ACC112 (cell line): ENCODE data around the gene HIVEP3.

Source experiments
- H2AFZ ChIP-seq: fragments of 200-600 bp; sonication (generic); one replicate; pipeline ENCODE4 v1.6.0; 2017; ENCODE audit warnings: antibody characterized with exemption, low read length; ENCODE audit not compliant: unreplicated experiment
- H3K27ac ChIP-seq: fragments of 200-600 bp; sonication (generic); 2 replicates; pipeline ENCODE4 v1.5.1; 2014; ENCODE audit warnings: low read depth, mild to moderate bottlenecking, antibody characterized with exemption, low read length, moderate library complexity
- H3K27me3 ChIP-seq: fragments of 200-600 bp; sonication (generic); 2 replicates; pipeline ENCODE4 v1.6.1; 2014; ENCODE audit warnings: mild to moderate bottlenecking, antibody characterized with exemption, low read length, moderate library complexity, mixed read lengths; ENCODE audit not compliant: insufficient read depth
- H3K36me3 ChIP-seq: fragments of 200-600 bp; sonication (generic); 2 replicates; pipeline ENCODE4 v1.6.1; 2016; ENCODE audit warnings: mild to moderate bottlenecking, antibody characterized with exemption, low read length, moderate library complexity, mixed read lengths; ENCODE audit not compliant: insufficient read depth
- H3K4me1 ChIP-seq: fragments of 200-600 bp; sonication (generic); one replicate; pipeline ENCODE4 v1.6.1; 2016; ENCODE audit warnings: low read length, mixed read lengths; ENCODE audit not compliant: insufficient read depth, unreplicated experiment, control insufficient read depth
- H3K4me3 ChIP-seq: fragments of 200-600 bp; sonication (generic); 2 replicates; pipeline ENCODE4 v1.5.1; 2014; ENCODE audit warnings: mild to moderate bottlenecking, low read depth, low read length
- H3K79me2 ChIP-seq: fragments of 200-600 bp; sonication (generic); one replicate; pipeline ENCODE4 v1.6.0; 2016; ENCODE audit warnings: low read length; ENCODE audit not compliant: control insufficient read depth, unreplicated experiment, insufficient read depth

The HIVEP3 gene

DNA sequence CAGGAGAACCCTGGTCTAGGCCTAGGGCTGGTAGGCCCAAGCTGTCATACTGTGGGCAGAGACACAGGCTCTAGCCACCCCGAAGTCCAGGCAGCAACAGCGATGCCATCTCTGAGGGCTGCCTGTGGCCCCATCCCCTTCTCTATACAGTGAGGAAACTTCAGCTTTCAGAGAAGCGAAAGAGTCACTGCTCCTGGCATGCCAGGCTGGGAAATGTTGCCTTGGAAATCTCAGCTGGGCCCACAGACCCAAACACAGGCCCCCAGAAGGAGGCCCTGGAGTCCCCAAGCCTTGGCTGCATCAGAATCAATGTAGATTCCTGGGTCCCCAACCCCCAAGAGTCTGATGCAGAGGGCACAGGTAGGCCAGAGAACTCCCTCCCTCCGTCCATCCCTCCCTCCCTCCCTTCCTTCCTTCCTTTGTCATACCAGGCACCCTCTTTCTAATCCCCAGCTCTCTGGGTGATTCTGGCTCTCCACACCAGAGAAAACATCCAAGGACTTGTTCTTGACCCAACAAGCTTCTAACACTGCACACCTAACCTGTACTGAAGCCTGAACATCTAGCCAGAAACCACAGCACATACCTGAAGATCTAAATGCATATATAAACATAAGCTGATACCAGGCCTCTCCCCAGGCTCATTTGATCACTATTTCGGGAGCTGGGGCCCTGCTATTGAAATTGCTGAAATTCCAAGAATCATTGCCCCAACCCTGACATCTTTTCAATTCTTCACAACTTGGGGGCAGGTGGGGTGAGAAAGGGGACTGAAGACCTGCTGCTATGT, 291.0 kb downstream of the HIVEP3 start:
- Histone ChIP-seq H3K27me3 (no peaks in the 10 kb centered on the region), H2AFZ (no peak overlapping the region), H3K79me2 (no peaks in the 10 kb centered on the region), H3K4me1 (peaks cover 43% of the 10 kb centered on the region), H3K36me3 (no peaks in the 10 kb centered on the region), H3K27ac (no peak overlapping the region), H3K4me3 (no peak overlapping the region)

DNA sequence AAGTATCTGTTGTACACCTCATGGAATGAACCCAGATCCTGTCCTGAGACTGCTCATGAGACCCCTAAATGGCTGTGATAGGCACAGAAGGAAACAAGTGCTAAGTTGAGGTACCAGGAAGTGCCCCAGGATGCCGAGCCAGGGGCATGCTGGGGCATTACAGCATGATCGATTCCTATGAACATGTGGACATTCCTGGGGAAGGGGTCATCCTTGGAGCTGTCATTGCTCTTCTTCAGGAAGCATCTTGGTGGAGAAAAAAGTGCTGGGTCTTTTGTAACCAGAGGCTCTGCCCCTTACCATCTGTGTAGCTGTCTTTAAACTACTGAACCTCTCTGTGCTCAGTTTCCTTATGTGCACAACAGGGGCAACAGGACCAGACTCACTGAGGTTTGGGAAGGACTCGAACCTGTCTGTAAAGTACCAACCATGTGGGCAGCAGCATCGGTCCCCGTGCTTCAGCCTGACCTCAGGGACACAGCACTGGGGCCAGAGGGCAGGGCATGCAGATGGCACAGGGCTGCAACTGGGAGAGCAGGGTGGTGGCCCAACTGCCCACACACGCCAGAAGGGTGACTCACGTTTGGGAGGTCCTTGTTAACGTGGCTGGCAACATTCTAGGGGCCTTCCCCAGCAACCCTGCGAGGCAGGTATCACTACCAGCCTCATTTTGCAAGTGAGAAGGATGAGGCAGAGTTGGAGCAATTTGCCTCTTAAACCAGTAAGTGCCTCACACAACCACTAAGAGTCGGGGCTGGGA, 291.9 kb downstream of the HIVEP3 start:
- Histone ChIP-seq H3K79me2 (no peaks in the 10 kb centered on the region), H3K4me3 (no peak overlapping the region), H3K27ac (no peak overlapping the region), H3K36me3 (no peaks in the 10 kb centered on the region), H3K27me3 (no peaks in the 10 kb centered on the region), H2AFZ (no peak overlapping the region), H3K4me1 (peaks cover 39% of the 10 kb centered on the region)

DNA sequence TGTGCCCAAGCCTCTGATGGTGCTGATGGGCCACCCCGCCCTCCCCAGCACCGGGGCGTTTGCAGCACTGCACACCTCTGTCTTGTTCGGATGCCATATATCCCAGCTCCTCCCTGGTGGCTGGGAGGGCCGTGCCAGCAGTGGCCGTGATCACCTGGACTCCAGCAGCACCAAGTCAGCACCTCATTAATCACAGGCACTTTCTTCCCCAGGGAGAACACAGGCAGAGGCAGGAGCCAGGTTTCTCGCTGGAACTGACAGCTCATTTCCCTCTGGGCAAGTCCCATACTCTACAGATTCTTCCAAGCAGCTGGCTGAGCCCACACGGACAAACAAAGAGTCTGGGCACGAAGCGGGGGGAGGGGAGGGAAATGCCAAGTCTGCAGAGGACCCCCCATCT, 292.6 kb downstream of the HIVEP3 start:
- Histone ChIP-seq H3K27ac (no peak overlapping the region), H3K79me2 (no peaks in the 10 kb centered on the region), H3K36me3 (no peaks in the 10 kb centered on the region), H2AFZ (no peak overlapping the region), H3K4me3 (no peak overlapping the region), H3K4me1 (peaks cover 33% of the 10 kb centered on the region), H3K27me3 (no peaks in the 10 kb centered on the region)

DNA sequence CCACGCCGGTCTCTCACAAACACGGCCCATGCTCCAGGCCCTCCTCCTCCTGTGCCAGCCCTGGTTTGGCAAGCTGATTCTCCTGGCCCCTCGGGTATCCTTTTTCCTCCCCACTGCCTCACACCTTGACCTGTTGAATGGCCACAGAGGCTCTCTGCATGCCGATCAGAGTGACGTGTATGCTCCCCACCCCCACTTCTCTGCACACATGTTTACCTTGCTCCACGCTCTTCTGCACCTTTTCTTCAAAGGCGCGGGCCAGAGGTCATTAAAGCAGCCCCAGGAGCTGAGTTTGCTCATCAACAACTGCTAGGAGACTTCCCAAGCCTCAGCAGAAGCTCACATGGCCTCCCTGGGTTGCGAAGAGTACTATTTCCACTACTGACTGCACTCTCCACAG, 295.0 kb downstream of the HIVEP3 start:
- Histone ChIP-seq H3K27me3 (no peaks in the 10 kb centered on the region), H3K36me3 (no peaks in the 10 kb centered on the region)

DNA sequence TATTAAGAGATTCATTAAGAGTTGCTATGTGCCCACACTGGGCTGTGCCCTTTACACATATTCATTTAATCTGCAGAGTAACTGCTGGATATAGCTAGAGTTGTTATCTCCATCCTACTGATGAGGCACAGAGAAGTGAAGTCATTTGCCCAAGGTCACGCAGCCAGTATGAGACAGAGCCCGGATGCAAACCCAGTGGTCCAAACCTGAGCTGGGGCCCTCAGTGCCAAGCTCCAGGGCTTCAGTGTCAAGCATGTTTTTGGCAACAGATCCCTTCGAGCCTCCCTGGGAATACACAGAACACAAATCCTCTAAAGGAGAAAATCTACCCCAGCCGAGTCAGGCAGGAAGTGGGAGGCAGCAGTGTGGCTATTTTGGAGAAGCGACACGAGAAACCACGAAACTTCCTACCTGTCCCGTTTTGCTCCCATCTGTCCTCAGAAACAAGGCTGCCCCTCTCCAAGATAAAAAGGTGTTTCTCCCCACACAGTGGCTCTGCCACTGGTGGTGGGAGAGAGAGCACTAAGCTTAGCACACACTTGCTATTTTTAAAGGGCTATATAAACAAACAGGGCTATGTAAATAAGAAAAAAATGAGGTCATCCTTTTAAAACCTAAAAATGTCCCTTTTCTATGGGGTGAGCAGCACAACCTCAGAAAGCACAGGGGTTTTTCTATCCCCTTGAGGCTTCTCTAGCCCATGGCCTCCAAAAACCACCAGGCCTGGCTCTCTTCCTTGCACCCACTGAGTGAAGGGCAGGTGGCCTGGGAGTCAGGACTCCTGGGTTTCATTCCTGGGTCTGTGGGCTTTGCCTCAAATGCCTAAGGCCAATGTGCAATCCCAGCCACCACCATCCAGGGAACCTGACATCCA, 295.6 kb downstream of the HIVEP3 start:
- Histone ChIP-seq H3K27me3 (no peaks in the 10 kb centered on the region), H3K79me2 (no peaks in the 10 kb centered on the region), H3K4me1 (peaks cover 33% of the 10 kb centered on the region), H2AFZ (no peak overlapping the region), H3K27ac (no peak overlapping the region), H3K36me3 (no peaks in the 10 kb centered on the region), H3K4me3 (no peak overlapping the region)

More for the DNA sequence above, 295.0 kb downstream of the HIVEP3 start:
- H3K79me2 ChIP-seq, result no peaks in the 10 kb centered on the region
- H3K4me3 ChIP-seq, result no peak overlapping the region
- H2AFZ ChIP-seq, result no peak overlapping the region
- no peak overlapping the region for H3K27ac ChIP-seq
- peaks cover 28% of the 10 kb centered on the region for H3K4me1 ChIP-seq

DNA sequence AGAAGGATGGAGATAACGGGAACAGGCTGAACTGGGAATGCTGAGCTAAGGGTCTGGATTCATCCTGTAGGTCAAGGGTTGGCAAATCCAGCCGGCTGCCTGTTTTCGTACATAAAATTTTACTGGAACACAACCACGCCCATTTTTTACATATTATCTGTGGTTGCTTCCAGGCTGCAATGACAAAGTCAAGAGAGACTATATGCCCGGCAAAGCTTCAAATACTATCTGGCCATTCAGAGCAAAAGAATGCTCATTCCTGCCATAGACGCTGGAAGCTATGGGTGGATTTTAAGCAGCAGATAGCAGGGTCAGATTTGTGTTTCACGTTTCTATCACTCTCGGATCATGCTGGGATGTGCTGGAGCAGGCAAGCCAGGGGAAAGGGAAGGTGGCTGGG, 296.3 kb downstream of the HIVEP3 start:
- no peaks in the 10 kb centered on the region for H3K79me2 ChIP-seq
- no peak overlapping the region for H3K27ac ChIP-seq
- no peaks in the 10 kb centered on the region for H3K36me3 ChIP-seq
- H2AFZ ChIP-seq, result no peak overlapping the region
- no peak overlapping the region for H3K4me3 ChIP-seq
- no peaks in the 10 kb centered on the region for H3K27me3 ChIP-seq
- peaks cover 35% of the 10 kb centered on the region for H3K4me1 ChIP-seq

DNA sequence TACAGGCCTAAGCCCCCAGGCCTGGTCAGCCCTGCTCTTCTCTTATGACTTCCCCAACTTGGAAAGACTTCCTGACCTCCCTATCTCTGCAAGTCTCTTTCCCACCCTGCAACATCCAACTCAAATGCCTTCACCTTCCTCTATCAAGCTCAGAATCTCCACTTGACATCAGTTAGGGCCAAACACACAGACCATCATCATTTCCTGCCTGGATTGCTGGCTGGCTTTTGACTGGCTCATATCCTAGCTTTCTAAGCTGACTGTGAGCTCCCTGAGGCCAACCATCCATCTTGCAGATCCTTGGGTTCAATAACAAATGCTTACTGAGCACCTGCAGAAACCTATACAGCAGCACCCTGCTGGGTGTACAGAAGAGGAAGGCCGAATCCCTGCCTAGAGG, 296.9 kb downstream of the HIVEP3 start:
- Histone ChIP-seq H3K27ac (no peak overlapping the region), H3K36me3 (no peaks in the 10 kb centered on the region), H2AFZ (no peak overlapping the region), H3K4me3 (no peak overlapping the region), H3K4me1 (peaks cover 29% of the 10 kb centered on the region), H3K27me3 (no peaks in the 10 kb centered on the region), H3K79me2 (no peaks in the 10 kb centered on the region)

DNA sequence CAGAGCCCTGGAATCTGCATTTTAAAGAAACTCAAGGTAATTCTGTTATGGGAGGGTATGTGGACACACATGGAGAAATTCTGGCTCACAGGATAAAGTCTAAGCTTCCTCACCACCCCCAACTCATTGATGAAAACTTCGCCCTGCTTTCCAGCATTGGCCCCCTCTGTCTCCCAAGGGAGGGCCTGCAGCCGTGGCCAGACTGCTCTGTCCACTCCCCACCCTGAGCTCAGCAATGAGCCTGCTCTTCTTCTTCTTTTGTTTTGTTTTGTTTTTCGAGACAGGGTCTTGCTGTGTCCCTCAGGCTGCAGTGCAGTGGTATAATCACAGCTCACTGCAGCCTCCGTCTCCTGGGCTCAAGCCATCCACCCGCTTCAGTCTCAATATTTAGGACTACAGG, 297.5 kb downstream of the HIVEP3 start:
- Histone ChIP-seq H3K27me3 (no peaks in the 10 kb centered on the region), H3K79me2 (no peaks in the 10 kb centered on the region), H3K27ac (no peak overlapping the region), H2AFZ (no peak overlapping the region), H3K36me3 (no peaks in the 10 kb centered on the region), H3K4me3 (no peak overlapping the region), H3K4me1 (peaks cover 24% of the 10 kb centered on the region)

DNA sequence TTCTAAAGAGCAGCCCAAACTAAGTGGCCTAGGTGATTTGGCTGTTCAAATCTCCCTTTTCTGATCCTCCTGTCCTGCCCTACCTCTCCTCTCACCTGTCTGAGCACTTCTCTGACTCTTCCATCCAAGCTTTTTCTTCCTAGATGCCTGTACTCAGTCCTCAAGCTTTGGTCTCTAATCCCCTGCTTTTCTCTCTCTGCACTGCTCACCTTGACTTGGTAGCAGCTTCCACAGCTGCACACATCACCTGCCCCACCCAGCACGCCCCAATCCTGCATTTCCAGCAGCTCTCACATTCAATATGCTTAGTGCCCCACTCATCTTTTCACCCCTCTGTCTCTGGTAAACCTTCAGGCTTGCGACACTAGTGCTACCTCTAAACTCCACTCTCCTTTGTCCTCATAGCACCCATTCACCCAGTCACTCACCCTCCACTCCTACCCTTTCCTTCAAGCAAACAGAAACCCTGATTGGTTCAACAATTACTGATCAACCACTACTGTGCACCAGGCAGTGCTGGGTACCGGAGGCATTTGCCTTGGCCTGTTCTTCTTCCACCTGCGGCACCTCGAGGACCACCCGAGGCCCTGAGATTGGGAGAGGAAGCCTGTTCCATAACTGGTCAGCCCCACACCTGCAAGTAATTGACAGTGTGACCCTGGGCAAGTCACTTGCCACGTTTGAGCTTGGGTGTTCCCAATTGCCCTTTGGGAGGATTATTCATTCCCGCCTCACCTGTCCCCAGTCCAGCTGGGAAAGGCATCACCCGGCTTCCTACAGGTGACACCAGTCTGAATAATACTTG, 298.2 kb downstream of the HIVEP3 start:
- Histone ChIP-seq H3K36me3 (no peaks in the 10 kb centered on the region), H3K27me3 (no peaks in the 10 kb centered on the region), H3K4me1 (peaks cover 18% of the 10 kb centered on the region), H3K79me2 (no peaks in the 10 kb centered on the region), H2AFZ (no peak overlapping the region), H3K27ac (no peak overlapping the region), H3K4me3 (no peak overlapping the region)
